HG02852 (cell line): ENCODE results near the gene ERCC1.
A peak's percentile ranks its signal among the peaks of the same experiment; 100 is the strongest.
"Not testable (repeated sequence)": the region's sequence is repeated elsewhere in the genome, so short reads cannot be mapped to it uniquely, and the experiment has no call there.

Experiments
- ATAC-seq: cut with Tn5 transposase; IDR thresholded peaks from one replicate; pipeline ENCODE4 v1.9.1; 2021; ENCODE audit warnings: mild to moderate bottlenecking, moderate library complexity; ENCODE audit not compliant: unreplicated experiment

Gene ERCC1

DNA sequence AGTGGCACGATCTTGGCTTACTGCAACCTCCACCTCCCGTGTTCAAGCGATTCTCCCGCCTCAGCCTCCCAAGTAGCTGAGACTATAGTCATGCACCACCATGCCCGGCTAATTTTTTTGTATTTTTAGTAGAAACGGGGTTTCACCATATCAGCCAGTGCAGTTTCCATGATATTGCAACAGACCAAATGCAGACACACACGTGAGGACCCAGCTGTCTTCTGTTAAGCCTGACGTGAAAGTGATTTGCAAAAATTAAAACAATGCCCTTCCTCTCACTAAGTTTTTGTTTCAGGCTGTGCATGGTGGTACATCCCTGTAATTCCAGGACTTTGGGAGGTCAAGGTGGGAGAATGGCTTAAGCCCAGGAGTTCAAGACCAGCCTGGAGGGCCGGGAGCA is 7.3 kb upstream of the ERCC1 start:
- not testable (repeated sequence) for ATAC-seq

DNA sequence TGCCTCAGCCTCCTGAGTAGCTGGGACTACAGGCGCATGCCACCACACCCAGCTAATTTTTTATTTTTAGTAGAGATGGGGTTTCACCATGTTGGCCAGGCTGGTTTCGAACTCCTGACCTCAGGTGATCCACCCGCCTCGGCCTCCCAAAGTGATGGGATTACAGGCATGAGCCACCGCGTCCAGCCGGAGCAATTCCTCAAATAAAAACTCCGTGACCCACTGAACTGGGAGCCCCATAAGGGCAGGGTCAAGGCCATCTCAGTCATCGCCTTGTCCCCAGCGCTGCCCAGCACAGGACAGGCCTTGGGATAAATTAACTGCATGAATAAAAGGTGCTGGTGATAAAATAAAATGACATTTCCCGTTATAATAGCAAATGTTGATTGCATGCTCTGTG is 6.2 kb upstream of the ERCC1 start:
- not testable (repeated sequence) for ATAC-seq

DNA sequence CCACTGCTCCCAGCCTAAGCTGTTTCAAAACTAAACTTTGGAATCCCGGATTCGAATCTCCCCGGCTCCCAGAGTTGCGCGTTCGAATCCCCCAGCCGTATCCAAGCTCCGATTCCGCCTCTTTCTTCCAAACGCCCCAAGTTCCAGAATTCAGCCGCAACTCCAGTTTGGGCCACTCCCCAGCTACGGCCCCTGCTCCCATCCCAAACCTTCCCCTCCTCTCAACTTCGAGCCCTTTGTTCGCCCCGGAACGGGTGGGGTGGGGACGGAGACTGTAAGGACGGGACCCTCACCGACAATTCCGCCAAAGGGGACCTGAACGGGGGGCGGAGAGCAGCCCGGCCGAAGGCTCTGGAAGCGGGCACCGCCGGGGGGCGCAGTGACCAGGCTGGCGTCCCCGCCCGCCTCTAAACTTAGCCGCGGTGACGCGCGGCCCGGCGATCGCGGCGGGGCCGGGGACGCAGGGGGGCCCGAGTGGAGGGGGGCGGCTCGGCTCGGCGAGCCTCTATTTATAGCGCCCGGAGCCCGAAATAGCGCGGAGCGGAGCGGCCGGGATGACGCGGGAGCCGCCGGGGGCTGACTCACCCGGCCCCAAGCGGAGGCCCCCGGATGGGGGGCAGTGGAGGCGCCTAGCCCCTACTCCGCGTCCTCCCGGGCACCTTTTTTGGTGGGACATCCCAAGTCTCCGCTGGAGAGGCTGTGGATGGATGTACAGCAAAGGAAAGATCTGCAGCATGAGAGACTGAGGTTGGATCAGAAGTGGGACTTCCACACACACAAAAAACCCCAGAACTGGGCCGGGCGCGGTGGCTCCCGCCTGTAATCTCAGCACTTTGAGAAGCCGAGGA is 4.9 kb upstream of the ERCC1 start:
- ATAC-seq: no peak

DNA sequence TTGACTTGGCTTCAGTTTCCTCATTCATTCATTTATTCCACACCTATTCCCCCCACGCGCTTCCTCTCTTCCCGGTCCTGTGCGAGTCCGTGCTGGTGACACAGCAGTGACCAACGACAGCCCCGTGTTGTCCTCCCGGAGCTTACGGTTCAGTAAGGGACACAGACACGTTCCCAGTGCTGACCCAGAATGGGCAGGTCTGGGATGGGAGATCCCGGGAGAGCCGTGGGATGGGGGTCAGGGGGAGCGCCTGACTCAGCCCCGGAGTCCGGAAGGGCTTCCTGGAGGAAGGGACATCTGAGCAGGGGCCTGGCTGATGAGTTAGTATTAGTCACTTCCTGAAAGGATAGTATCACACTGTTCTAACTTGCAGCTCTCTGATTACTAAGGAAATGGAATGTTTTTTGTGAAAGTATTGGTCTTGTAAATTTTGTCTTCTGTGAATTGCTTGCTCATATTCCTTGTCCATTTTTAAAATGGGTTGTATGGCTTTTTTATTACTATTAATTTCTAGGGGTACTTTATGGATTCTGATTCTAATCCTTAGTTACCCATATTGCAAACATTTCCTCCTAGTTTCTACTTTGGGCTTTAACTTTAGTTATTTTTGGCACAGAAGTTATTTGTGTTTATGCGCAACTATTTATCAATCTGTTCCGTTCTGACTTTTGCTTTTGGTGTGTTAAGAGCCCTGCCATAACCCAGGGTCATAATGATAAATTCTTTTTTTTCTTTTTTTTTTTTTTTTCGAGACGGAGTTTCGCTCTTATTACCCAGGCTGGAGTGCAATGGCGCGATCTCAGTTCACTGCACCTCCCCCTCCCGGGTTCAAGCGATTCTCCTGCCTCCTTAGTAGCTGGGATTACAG is 708 bp upstream of the ERCC1 start:
- ATAC-seq: no peak

DNA sequence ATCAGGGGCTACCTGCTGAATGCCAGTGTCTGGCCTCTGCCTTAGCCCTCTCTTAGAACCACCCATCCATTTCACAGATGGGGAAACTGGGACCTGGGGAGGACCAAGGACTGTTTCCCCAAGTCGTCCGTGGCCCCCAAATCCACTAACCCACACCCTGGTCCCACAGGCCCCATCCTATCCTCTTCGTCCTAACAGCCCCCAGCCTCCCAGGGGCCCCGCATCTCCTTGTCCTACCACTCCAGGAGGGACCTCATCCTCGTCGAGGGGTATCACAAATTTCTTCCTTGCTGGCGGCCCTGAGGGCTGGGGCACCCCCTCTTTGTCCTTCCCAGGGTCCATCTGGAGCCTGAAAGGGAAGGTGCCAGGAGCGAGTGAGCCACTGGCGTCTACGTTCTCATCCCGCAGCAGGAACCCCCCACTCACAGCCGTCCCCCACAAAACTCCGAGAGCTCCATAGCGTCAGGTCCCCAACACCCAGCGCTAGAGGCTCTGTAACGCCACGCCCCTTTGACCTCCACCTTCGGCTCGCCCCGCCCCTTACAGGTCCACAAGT is 606 bp downstream of the ERCC1 start:
- ATAC-seq: no peak

DNA sequence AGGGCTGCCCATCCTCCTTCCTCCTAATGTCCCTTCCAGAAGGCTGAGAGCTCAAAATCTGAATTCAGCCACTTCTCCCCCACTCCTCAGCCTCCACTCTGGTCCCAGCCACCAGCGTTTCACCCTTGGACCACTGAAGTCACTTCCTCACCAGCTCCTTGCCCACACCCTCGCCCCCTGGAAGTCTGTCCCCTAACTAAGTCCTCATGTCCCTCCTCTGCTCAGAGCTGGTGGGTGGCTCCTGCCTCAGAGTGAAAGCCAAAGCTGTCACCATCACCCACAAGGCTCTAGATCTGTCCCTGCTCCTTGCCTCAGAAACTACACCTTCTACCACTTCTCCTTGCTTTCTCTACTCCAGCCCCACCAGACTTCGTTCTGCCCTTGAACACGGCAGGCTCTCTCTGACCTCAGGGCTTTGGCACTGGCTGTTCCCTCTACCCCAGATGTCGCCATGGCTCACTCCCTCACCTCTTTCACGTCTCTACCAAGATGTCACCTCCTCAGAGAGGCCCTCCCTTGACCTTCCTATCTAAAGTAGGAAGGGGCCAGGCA is 1.7 kb downstream of the ERCC1 start:
- ATAC-seq: no peak

DNA sequence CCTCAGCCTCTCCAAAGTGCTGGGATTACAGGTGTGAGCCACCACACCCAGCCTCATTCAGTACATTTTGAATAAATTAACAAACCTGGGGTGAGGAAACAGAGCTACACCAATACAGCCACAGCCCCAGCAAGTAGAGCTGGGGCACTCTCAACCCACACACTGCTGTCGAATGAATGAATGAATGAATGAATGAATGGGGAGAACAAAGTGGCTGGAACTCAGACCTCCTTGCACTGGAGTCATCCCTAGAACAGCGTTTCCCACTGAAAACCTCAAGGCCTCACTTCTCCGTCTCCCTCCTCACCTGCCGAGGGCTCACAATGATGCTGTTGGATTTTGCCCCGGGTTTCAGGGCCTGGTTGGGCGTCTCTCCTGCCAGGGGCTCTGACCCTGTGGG is 2.8 kb downstream of the ERCC1 start:
- no peak for ATAC-seq

DNA sequence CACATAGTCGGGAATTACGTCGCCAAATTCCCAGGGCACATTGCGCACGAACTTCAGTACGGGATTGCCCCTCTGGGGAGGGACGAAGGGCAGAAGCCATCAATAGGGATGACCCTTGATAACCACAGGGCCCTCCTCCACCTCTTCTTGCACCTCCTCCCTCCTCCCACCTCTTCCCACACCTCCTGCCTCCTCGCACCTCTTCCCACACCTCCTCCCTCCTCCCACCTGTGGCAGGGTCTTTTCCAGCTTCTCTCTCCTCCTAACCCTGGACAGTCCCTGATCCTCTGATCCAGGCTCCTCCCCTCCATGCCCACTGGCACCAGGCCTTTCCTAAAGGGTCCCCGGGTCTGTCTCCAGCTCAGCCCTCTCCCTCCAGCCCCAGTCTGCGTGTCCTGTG is 3.4 kb downstream of the ERCC1 start:
- ATAC-seq: no peak

DNA sequence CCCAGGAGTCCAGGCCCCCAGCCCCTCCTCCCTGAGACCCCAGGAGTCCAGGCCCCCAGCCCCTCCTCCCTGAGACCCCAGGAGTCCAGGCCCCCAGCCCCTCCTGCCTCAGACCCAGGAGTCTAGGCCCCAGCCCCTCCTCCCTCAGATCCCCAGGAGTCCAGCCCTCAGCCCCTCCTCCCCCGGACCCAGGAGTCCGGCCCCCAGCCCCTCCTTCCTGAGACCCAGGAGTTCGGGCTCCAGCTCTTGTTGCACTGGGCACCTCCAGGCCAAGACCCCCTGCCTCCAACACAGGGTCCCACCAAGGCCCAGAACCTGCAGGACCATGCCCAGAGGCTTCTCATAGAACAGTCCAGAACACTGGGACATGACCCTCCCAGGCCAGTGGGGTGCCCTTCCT is 3.8 kb downstream of the ERCC1 start:
- no peak for ATAC-seq

DNA sequence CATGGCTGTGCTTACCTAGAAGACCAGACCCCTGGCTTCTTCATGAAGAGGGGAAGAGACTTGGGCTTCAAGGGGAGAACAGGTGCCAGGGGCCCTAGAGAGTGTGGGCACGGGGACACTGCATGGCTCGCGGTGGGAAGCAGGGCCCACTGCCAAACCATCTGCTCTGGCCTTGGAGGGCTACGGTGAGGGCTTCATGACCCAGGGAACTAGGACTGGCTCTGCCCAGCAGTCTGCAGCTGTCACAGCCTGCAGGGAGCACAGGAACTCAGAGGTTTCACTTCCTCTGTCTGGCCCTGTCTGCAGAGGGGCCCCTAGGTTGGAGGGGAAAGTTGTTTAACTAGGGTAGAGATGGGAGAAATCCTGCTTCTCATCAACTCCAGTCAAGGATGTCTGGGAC is 4.3 kb downstream of the ERCC1 start:
- ATAC-seq: peak; percentile 64

DNA sequence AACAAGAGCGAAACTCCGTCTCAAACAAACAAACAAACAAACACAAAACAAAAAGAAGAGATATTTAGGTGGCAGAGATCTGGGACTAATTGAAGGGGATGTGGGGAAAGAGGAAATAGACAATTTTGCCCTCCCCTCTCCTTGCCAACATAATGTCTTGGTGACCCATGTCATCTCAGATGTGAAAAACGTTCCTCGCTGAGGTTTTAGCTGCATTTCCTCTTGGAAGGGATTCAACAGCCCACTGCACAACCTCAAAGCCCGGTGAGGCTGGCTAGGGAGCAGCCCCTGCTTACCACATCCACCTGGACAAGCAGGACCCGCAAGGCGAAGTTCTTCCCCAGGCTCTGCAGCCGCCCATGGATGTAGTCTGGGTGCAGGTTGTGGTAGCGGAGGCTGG is 4.9 kb downstream of the ERCC1 start:
- no peak for ATAC-seq

DNA sequence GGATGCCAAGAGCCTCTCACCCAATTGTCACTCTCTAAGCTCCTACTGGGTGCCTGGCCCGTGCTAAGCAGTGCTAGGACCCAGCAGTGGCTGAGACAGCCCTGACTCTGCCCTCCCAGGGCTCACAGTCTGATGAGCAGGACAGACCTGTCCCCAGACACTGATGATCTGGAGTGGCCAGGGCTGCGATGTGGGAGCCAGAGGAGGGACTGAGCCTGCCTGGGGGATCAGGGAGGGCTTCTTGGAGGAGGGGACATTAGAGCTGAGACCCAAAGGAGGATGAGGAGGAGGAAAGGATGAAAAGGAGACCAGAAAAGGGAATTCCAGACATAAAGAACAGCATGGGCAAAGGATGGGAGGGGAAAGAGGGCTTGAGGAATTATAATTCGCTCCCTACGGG is 6.6 kb downstream of the ERCC1 start:
- no peak for ATAC-seq

DNA sequence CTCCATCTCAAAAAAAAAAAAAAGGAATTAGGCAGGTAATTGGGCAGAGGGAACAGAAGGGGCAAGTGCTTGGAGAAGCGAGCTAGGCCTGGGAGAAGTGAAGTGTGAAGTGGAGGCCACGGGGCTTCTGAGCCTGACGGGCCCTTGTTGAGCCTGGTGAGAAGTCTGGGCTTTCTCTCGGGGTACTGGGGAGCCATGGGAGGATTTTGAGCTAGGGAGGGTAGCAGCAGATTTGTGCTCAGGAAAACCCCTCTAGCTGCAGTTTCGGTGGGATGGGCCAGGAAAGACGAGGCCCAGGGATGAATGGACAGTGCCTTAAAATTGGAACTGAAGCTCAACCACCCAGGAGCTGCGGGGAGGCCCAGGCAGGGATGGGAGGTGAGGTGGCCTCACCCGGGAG is 9.2 kb downstream of the ERCC1 start:
- no peak for ATAC-seq

DNA sequence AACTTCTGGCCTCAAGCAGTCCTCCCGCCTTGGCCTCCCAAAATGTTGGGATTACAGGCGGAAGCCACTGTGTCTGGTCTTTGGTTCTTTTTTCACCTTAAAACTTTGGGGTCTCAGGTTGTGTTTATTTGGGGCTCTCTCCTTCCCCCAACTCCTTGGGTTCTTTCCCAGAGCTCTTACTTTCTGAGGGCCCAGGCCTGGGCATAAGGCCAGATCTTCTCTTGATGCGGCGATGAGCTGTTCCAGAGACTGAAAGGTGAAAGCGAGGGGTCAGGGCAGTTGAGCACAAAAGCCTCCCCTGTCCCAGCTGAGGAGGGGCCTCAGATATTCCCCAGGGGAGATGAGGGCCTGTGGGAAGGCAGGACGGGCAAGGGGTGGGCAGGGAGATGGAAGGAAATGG is 10.2 kb downstream of the ERCC1 start:
- ATAC-seq: no peak

DNA sequence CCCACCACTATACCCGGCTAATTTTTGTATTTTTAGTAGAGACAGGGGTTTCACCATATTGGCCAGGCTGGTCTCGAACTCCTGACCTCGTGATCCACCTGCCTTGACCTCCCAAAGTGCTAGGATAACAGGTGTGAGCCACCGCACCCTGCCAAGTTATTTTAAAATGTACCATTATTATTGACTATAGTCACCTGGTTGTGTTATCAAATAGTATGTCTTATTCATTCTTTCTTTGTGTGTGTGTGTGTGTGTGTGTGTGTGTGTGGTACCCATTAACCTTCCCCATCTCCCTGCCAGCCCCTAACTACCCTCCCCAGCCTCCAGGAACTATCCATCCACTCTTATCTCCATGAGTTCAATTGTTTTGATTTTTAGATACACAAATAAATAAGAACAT is 13.4 kb downstream of the ERCC1 start:
- not testable (repeated sequence) for ATAC-seq

DNA sequence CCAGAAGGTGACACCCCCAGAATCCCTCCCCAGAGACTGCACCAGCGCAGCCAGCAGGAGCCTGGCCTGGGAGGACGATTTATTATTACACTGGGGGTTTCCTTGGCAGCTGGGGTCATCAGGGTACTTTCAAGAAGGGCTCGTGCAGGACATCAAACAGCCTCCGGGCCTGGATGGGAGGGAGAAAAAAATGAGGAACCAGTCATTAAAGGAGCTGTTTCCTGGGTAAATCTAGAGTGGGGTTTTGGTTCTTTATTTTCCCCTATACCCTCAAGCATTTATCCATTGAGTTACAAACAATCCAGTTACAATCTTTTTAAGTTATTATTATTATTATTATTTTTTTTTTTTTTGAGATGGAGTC is 14.2 kb downstream of the ERCC1 start:
- ATAC-seq: no peak

DNA sequence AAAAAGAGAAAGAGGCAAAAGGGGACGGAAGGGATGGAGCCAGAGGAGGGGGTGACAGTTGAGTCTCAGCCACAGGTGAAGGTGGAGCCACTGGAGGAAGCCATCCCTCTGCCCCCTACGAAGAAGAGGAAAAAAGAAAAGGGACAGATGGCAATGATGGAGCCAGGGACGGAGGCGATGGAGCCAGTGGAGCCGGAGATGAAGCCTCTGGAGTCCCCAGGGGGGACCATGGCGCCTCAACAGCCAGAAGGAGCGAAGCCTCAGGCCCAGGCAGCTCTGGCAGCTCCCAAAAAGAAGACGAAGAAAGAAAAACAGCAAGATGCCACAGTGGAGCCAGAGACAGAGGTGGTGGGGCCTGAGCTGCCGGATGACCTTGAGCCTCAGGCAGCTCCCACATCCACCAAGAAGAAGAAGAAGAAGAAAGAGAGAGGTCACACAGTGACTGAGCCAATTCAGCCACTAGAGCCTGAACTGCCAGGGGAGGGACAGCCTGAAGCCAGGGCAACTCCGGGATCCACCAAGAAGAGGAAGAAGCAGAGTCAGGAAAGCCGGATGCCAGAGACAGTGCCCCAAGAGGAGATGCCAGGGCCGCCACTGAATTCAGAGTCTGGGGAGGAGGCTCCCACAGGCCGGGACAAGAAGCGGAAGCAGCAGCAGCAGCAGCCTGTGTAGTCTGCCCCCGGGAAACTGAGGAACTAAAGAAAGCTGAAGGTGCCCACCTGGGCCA is 14.7 kb downstream of the ERCC1 start:
- no peak for ATAC-seq

DNA sequence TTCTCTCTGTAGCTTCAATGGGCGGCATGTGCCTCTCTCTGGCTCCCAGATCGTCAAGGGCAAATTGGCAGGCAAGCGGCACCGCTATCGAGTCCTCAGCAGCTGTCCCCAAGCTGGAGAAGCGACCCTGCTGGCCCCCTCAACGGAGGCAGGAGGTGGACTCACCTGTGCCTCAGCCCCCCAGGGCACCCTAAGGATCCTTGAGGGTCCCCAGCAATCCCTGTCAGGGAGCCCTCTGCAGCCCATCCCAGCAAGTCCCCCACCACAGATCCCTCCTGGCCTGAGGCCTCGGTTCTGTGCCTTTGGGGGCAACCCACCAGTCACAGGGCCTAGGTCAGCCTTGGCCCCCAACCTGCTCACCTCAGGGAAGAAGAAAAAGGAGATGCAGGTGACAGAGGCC is 15.6 kb downstream of the ERCC1 start:
- ATAC-seq: no peak

DNA sequence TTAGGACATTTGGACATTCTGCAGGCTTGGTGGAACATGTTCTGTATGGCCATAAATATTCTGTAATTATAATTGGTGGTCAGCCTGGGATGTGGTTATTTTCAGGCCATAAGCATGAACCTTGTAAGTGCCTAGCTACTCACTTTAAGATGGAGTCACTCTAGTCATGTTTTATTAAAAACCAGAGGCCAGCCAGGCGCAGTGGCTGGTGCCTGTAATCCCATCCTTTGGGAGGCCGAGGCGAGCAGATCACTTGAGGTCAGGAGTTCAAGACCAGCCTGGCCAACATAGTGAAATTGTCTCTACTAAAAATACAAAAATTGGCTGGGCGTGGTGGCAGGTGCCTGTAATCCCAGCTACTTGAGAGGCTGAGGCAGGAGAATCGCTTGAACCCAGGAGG is 16.1 kb downstream of the ERCC1 start:
- not testable (repeated sequence) for ATAC-seq

DNA sequence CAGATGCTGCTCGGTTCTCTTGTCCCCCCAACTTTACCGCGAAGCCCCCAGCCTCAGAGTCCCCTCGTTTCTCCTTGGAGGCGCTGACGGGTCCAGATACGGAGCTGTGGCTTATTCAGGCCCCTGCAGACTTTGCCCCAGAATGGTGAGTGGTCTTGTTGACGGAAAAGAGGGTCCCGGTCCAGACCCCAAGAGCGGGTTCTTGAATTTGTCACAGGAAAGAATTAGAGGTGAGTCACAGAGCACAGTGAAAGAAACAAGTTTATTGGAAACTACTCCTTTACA is 16.7 kb downstream of the ERCC1 start:
- no peak for ATAC-seq
